GM18511 (cell line): ENCODE data around the gene MYO3B.

Source experiments
- ATAC-seq: cut with Tn5 transposase; IDR thresholded peaks from one replicate; pipeline ENCODE4 v1.9.1; 2021; ENCODE audit warnings: mild to moderate bottlenecking, moderate library complexity; ENCODE audit not compliant: unreplicated experiment

The MYO3B gene

GRCh38 chr2:170292415-170292814 lies 114.5 kb downstream of the MYO3B start:
- ATAC-seq, result no peak

GRCh38 chr2:170297496-170297895 lies 119.5 kb downstream of the MYO3B start:
- ATAC-seq, result no peak

DNA sequence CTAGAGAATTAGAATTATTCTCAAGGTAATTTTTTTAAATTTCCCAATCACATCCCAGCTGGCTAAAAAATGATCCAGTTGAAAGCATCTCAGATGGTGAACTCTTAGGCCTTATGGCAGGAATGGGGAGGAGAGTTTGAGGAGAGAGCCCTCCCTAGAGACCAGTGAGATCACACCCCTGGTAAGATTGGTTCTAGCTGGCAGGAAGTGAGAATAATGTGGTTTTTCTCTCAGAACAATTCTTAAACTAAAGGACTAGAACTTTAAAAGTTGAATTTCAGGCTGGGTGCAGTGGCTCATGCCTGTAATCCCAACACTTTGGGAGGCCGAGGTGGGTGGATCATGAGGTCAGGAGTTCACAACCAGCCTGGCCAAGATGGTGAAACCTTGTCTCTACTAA lies 120.2 kb downstream of the MYO3B start:
- peak; percentile 96 for ATAC-seq

GRCh38 chr2:170298861-170299429 lies 121.0 kb downstream of the MYO3B start:
- no peak for ATAC-seq

- ATAC-seq, result no peak
Observed at GRCh38 chr2:170300993-170301392, 123.0 kb downstream of the MYO3B start.

DNA sequence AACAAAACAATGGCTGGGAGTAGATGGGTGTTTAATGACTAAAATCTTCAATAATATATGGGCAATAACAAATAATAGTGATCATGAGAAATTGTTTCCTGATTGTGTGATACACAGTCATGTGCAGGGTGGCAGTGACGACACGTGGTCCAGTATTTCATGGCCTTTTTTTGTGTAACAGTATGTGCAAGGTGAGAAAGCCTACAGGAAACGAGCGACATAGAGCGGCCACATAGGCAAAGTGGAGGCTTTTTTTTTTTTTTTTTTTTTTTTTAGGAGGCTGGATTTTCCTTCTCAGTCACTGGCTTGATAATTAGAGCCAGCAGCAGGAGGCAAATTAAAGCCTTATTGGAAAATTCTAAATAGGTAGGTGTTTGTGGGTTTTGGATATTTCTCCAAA lies 123.7 kb downstream of the MYO3B start:
- no peak for ATAC-seq

DNA sequence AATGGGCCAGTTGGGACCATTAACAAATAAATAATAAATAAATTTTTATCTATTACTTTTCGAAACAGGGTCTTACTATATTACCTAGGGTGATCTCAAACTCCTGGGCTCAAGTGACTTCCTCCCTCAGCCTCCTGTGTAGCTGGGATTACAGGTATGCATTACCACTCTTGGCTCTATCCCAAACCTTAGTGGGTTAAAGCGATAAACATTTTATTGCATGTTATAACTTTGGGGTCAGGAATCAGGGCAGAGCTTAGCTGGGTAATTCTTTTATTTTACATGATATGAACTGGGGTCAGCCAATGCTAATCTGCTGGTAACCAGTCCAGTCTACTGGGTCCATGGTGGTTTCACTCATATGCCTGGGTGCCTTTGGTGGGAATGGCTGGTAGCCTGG lies 127.8 kb downstream of the MYO3B start:
- ATAC-seq, result no peak

- no peak for ATAC-seq
Observed at GRCh38 chr2:170306293-170306873, 128.4 kb downstream of the MYO3B start.

GRCh38 chr2:170307052-170307451 lies 129.1 kb downstream of the MYO3B start:
- ATAC-seq, result no peak

- no peak for ATAC-seq
Observed at GRCh38 chr2:170307555-170308351, 129.8 kb downstream of the MYO3B start.

- no peak for ATAC-seq
Observed at GRCh38 chr2:170310876-170311502, 133.0 kb downstream of the MYO3B start.

- no peak for ATAC-seq
Observed at GRCh38 chr2:170313347-170313991, 135.5 kb downstream of the MYO3B start.

- ATAC-seq, result no peak
Observed at GRCh38 chr2:170313992-170314348, 136.0 kb downstream of the MYO3B start.

DNA sequence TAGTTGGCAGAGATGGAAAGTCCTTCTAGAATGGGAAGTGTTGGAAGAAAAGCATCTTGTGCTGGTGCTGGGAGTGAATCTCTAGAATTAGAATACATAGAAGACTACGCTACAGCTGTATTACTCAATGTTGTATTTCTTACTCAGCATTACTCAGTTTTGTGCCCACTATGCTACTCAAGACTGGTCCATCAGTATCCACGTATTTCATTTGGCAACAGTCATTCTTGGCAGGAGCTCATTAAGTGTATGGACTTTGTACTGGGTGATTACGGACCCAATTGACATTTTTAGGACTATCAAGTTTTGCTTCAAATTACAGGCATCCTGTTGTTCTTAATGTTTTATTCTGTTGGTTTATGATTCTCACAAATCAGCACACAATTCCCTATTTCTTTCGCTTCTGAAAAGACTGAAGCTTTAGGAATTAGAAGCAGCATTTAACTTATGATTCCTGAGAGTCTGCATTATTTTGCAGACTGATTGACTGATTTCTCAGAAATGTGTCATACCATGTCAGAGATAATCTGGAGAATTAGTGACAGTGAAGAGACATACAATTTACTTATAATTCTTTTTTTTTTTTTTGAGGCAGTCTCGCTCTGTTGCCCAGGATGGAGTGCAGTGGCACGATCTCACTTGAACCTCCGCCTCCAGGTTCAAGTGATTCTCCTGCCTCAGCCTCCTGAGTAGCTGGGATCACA lies 136.9 kb downstream of the MYO3B start:
- no peak for ATAC-seq

DNA sequence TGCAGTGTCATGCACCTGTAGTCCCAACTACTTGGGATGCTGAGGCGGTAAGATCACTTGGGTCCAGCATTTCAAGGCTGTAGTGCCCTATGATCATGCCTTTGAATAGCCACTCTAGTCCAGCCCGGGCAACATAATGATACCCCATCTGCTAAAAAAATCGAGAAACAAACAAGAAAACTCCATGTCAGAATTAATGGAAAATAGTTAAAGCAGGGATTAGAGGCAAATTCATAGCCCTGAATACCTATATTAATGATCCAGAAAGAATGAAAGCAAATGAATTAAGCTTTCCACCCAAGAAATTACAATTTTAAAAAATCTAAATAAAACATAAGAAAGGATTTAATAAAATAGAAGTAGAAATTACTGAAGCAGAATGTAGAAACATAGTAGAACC lies 143.0 kb downstream of the MYO3B start:
- no peak for ATAC-seq

DNA sequence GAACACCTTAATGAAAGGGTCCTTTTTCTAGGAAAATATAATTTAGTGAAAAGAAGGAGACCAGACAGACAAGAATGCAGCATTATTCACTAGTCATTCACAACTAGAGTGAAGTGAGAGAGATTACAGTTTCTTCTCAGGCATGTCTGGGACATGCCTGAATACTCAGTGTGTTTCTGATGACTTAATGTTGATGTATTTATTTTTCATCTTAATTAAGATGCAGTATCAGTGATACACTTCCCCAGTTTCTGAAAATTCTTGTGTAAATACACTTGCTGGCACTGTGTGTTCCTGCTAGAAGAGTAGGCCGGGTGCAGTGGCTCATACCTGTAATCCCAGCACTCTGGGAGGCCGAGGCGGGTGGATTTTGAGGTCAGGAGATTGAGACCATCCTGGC lies 143.6 kb downstream of the MYO3B start:
- no peak for ATAC-seq

DNA sequence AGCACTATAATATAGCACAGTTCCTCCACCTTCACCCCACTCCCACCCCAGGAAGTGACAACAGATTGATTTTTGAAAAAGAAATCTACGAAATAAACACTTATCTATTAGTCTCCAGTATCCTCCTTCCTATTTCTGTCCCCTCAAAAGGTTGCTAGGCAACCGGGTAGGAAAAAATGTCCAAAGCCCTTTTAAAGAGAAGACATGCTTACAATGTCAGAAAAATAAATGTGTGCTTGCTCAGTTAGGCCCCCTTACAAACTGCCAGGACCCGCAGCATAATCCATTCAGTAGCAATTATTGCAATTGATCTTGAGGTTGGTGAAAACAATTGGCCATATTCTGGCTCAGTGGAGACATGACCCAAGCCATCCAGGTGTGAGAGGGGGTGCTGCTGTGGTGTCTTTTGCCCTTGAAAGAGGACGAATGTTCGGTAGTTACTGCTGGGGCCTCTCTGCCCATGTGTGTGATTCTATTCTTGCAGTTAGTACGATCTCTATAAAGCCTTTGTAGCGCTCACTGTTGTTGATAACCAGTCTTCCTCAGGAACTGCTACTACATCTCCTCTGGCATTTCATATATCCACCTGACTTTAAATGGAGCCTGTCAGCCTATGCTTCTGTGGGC lies 144.3 kb downstream of the MYO3B start:
- ATAC-seq, result no peak

- no peak for ATAC-seq
Observed at GRCh38 chr2:170323743-170324142, 145.8 kb downstream of the MYO3B start.

DNA sequence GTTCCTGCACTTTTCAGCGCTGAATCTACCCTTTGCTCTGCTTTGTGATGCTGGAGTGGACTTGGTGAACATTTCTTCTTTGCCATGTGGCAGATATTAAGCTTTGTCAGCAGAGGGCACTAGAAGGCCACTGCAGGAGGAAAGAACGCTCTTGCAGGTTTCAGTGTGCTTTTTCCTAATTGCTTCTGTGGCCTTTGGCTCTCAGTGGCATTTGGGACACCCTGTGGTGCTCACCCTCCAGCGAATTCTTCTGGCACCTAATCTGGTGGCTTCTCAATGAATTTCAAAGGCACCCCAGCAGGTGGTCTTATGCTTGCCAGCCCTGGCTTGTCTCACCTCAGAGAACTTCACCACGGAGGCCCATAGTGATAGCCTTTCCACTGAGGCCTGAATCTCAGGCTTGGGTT lies 146.7 kb downstream of the MYO3B start:
- ATAC-seq, result no peak

GRCh38 chr2:170330881-170331280 lies 152.9 kb downstream of the MYO3B start:
- no peak for ATAC-seq
